Measurements from ENCODE around the gene ARSI.
"Not testable (repeated sequence)": the region's sequence is repeated elsewhere in the genome, so short reads cannot be mapped to it uniquely, and the experiment has no call there.

ARSI gene

DNA sequence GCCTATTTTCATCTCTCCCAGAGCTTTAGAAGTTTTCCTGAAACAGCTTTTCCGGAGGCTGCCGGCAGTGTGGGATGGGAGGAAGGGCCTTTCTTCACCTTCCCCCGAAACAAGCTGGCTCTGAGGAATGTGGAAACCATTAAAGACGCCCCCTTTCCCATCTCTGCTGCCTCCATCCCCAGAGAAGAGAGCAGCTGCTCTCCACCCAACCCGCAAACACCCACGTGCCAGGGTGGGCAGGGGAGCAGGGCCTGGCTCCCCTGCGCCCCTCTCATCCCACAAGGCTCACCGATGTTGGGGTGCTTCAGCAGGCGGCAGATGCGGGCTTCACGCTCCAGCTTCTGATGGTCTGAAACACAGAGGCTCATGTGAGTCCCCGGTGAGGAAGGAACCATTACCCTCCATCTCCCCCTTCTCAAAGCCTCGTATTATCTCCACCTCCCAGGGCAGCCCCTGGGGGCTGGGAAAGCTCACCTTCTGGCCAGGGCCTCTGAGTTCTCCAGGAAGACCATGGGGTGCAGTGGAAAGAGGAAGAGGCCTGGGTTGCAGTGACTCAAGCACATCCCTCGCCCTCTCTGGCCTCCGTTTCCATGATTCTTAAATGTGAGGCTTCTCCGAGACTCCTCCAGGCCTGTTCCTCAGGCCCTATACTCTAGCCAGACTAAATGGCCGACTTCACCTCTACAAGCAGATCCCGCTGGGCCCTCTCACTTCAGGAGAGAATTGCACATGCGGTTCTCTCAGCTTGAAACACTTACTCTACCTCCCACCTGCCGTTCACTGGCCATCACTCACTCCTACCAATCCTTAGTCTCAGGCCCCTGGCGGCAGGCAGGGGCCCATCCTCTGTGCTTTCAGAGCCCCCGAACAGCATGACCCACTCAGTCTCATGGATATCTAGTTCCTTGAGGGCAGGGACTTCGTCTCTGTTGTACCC is 37.8 kb downstream of the ARSI start:
- no peak for DNase-seq

DNA sequence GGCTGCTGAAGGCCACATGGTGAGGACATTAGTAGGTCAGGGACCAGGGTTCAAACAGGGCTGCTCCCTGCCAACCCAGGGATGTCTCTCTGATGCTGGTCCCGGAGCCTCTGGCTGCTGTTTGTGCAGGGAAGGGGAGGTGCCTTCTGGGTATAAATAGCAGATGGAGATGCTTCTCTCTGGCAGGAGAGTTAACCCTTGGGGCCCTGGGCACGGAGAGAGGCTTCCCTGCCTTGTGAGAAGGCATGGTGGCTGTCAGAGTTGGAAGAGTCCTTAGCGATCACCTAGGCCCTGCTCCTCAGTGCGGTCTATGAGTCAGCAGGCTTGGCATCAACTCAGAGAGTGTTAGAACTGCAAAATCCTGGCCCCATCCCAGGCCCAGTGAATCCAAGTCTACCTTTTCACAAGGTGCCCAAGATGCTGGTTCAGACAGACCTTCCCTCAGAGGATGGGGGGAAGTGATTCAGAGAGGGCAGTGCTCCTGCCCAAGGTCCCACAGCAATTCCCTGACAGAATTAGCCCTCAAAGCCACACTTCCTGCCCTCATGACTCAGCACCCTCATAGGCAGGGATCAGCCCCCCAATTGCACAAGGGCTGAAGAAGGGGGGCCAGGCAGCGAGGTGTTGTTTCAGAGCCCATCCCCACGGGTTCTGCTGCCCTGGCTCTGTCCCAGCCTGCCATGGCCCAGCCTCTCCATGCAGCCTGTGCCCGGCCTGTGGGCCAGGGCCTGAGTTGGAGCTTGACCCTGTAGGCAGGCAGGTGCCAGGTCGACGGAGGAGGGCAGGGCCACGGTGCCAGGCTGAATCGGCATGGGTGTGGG is 38.7 kb downstream of the ARSI start:
- peak; percentile 53 for DNase-seq

DNA sequence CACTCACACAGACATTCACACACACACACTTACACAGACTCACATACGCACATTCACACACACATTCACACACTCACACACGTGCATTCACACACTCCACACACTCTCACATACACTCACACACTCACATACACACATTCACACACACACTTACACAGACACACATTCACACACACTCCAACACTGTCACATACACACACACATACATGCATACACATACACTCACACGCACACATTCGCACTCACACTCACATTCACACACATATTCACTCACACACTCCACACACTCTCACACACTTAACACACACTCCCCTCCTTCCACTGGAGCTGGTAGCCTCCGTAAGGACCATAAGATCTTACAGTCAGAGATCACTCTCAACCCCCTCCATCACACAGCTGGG is 39.3 kb downstream of the ARSI start:
- no peak for DNase-seq

DNA sequence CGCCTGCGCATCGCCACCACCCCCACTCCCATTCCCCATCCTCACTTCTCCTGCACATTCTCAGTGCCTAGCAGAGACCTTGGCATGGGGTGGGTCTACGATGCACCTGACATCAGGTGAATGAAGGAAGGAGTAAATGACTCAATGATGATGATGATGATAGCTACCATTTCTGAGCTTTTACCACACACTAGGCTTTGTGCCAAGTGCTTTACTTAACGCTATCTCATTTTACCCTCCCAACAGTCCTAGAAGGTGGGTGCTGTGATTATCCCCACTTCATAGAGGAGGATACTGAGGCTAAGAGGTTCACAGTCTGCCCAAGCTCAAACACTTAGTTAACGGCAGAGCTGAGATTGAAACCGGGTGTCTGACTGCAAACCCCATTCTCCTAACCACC is 40.2 kb downstream of the ARSI start:
- DNase-seq = no peak

DNA sequence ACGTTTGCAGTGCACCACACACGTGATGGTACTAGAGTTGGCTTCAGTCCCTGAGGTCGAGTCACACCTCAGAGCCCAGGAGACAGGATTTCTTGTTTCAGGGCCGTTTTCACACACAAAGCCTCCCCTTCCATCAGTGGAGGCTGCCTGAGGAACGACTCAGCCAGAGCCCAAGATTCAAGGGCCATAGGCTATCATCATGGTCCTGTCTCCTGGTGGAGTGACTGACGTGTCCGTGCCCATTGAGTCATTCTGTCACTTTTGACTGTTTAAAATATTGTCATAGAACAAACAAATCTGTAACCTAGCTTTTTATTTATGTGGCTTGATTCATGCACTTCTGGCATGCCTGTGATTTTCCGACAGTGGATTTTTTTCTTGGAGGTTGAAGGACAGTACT is 41.5 kb downstream of the ARSI start:
- DNase-seq = no peak

DNA sequence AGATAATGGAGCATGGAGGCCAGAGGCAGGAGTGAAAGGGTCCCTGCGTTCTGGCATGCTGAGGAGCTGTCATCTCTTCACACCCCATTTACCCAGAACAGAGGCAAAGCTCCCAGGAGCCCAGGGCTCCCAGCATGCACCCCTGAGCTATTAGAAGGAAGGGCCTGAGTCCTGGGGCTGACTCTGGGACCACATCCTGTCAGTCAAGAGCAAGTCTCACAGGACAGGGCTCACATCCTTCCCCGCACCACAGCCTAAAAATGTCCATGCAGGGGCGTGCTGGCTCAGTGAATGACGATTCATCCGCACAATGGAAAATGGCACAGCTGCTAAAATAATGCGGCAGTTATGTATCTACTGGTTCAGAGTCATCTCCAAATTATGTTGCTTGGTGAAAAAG is 44.6 kb downstream of the ARSI start:
- DNase-seq = no peak

DNA sequence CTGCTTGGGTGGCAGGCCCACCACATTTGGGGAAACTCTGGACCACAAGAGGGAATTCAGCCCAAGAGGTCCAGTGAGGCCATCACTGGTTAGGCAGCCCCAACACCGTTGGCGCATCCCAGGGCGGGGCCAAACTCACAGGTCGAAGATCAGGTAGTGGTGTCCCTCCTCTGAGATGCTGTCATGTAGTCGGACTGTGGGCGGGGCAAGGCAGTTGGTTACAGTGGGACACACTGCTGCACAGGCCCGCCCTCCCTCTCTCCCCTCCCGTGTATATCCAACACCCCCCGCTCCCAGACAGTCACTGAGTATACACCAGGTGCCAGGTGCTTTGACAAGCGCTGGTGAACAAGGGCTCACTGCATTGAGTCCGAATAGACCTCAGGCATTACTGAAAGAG is 45.3 kb downstream of the ARSI start:
- DNase-seq = no peak

DNA sequence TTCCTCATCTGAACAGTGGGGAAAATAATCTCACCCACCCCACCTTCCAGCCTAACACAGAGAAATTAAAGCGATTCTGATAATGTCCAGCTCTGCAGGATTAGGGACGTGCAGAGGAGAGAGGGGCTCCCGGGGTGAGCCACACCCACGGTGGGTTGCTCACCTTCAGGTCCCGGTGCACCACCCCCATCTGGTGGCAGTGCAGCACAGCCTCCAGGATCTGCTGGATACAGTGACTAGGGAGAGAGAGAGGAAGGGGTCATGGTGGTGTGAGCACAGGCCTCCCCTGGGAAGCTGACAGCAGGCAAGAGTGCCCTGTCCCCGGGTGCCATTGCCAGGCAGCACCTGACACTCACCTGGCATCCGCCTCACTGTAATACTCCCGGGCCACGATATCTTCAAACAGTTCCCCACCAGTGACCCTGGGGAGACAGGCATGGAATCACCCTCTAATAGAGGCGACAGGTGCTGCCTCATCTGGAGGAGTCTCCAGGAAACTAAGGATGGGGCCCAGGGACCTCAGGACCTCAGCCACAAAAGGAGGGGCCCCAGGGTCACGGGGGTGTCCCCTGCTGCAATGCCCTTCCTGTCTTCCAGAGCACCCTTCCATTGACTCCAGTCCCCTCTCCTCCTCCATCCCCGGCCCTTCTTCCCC is 46.2 kb downstream of the ARSI start:
- peak; percentile 52 for DNase-seq

DNA sequence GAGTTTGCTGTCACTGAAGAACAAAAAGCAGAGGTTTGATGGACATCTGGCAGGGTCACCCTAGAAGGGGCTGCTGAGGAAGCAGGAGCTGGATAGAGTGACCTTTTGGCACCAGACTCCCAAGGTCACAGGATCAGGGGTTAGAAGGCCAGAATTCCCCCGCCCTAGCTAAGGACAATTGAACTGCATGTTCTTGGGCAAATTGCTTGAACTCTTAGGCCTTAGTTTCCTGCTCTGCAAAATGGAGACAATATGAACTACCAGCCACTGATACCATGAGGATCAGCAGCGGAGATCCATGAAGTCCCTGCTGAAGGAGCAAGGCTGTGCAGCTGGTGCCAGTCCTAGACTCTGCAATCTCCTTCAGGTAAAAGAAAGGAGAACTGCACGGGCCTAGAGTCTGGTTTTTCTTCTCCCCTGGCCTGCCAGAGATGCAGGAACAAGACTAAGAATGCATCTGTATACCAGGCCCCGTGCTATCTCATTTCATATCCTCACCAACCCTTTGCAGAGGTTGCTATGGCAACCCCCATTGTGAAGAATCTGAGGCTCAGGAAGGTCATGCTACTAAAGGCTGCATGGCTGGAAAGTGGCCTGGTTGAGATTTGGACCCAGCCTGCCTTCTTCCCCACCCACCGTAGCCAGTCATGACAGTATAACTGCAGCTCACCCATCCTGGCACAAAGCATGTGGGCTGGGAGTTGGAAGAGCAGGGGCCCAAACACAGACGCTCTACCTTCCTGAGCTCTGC is 46.9 kb downstream of the ARSI start:
- DNase-seq = no peak

DNA sequence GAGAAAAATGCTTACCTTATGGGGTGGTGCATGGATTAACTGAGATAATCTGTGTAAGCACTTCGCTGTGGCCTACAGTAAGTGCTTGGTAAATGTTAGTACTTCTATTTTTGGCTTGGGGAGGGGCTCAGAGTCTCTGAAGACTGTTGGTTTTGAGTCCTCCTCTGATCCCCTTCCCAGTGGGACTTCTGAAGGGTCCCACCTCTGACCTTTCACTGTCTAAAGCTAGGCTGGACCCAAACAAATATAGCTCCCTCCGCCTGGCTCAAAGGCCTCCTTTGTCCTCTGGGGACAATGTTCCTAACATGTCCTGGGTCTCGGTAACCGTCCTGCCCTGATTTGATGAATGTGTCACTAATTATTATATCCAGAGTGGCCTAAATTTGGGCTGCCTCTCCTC is 47.9 kb downstream of the ARSI start:
- no peak for DNase-seq

DNA sequence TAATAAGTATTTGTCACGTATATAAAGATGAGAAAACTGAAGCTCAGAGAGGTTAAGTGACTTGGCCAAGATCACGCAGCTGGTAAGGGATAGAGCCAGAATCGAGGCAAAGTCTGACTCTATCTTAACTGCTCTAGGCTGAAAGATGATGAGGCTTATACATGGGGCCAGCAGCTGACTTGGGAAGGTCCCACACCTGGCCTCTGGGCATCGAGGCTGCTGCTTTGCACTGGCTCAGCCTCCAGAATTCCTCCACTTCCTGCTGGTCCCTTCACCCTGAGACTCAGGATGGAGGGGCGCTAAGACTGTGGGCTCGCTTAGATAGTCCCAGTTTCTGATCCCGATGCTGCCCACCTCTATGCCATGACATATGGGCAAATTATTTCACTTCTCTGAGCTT is 48.3 kb downstream of the ARSI start:
- DNase-seq = no peak

DNA sequence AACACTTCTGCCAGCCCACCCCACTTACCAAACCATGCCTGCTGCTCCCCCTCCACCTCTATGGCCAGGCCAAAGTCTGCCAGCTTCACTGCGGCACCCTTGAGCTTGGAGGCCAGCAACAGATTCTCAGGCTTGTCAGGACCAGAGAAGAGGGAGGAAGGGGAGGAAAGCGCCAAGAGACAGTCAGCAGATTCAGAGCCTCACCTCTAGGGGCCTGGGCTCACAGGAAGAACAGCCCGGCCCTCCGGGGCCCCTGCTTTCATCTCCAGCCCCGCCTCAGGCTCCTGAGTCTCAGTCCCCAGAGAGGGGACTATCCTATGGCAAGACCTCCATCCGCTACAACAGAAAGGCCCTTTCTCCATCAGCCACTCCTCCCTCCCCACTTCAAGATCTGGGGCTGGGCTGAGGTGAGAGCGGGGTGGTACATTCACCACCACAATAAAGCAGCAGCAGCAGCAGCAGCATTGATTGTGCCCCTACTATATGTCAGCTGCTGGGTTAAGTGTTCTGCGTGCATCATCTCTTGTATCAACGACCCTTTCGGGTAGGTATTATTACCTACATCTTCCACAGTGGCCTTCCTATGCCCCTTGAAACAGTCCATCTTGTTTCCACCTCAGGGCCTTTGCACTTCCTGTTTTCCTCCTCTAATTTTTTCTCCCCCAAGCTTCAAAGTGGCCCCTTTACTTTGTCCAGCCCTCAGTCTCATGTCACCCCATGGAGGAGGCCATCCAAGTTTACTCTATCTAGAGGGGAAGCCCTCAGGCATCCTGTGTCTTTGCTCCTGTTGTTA is 49.1 kb downstream of the ARSI start:
- no peak for DNase-seq

DNA sequence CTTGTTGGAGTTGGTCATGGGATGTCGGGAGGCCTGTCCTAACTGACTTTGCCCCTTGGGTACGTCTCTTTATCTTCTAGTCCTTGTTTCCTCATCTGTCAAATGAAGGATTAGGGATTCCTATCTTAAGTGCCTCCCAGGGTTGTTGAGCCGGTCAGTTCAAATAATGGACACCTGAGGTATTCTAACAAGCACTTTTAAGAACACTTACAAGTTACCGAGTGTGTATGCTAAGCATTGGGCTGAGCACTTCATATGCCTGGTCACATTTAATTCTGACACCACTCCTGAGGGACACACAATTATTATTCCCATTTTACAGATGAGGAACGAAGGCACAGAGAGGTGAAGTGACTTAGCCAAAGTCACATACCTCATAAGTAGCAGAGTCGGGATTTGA is 50.2 kb downstream of the ARSI start:
- no peak for DNase-seq

DNA sequence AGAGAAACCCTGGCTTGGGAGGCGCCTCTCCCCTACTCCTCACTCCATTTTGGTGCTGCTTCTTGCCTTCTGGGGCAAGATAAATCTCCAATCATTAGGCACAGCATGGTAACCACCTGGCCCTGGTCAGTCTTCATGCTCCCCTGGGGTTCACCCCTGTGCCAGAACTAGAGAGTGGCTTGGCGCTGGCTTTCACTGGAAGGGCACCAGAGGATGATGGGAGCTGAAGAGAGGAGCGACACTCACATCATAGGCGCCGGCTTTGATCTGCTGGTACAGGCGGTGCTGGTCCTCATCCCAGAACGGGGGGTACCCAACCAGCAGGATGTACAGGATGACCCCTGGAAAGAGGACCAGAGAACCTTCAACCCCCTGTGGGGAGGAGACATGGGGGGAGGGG is 51.2 kb downstream of the ARSI start:
- DNase-seq = no peak

DNA sequence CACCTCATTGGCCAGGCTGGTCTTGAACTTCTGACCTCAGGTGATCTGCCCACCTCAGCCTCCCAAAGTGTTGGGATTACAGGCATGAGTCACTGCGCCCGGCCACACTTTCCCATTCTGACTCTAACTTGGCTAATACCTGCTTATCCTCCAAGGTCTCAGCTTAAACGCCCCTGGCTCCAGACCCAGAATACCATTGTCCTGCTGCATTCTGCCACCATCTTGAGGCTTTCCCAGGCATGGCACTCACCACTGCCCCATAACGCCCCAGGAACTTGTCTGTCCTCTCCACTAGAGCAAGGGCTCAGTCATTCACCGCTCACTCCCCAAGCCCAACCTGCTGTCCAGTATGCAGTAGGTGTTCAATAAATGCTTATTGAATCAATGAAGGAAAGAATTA is 53.0 kb downstream of the ARSI start:
- DNase-seq = no peak

DNA sequence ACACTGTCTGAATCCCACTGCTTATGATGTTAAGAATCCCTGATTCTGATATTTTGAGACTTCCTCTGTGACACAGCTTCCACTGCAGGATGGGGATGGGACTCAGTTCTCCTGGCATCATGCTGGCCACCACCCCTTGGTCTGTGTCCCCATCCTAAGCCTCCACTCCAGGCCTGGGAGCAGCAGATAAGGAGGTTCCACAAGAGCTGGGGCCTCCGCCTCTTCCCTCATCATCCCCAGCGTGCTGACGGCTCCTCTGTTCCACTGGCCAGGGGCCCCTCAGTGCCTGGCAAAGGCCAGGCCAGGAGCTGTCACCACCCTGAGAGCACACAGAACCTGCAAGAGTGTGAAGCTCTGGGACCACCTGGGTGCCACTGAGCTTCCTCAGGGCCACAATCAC is 53.8 kb downstream of the ARSI start:
- DNase-seq = no peak

DNA sequence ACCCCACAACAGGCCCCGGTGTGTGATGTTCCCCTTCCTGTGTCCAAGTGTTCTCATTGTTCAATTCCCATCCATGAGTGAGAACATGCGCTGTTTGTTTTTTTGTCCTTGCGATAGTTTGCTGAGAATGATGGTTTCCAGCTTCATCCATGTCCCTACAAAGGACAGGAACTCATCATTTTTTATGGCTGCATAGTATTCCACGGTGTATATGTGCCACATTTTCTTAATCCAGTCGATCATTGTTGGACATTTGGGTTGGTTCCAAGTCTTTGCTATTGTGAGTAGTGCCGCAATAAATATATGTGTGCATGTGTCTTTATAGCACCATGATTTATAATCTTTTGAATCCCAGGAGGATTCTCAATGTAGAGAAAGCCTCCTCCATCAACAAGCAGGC is 54.2 kb downstream of the ARSI start:
- not testable (repeated sequence) for DNase-seq

DNA sequence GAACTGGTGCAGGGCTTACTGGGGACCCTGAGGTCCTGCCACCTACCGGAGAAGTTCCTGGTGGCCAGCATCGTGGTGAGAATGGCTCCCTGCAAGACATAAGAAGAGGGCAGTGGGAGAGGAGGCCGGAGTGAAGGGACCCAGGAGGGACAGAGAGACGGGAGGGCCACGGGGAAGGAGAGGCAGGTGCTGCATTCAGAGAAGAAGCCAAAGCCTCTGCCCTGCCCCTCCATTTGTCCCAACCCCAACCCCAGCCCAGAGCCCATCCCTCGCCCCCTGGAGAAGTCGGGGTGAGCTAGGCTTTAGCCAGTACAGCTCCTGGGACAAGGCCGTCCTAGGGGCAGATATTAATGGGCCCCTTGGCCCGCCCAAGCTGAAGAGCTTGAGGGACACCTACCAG is 55.0 kb downstream of the ARSI start:
- no peak for DNase-seq

DNA sequence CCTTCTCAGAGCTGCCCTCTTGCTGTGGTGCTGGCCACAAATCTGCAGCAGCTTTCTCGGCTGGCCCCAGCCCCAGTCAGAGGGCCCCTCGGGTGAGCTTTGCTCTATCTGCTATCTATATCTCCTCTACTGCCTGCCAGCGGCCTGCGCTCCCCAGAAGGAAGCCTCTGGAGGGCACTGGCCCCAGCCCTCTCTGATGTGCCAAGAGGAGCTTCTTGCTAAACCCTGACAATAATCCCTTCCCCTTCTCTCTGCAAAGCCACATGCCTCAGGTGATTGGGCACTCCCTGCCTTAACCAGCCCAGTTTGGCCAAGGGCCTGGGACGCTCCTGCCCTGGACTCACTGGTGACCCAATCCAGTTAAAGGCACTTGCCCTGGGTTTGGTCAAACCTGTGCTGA is 55.9 kb downstream of the ARSI start:
- no peak for DNase-seq

DNA sequence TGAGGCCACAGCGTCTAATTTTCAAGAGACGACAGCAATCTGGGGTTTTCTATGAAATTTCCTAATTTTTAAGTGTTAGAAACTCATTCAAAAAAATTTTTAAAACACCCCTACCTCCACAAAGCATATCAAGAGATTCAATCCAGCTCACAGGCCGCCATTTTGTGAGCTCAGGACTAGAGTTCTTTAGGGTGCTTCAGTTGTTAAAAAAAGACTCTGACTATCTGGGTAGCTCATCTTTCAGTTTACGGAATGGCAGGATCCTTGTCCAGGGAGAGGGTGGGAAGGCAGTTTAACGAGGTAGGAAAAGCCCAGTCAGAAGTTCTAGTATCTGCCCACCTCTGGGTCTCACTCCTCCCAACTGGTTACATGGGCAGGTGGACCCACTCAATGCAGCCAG is 56.3 kb downstream of the ARSI start:
- no peak for DNase-seq

Measured in 8988T (cell line).